HG02970 (cell line): ENCODE results near the gene NDUFB3.

Source experiments
- ATAC-seq: cut with Tn5 transposase; IDR thresholded peaks from one replicate; pipeline ENCODE4 v1.9.1; 2021; ENCODE audit warnings: mild to moderate bottlenecking, moderate library complexity, moderate number of reproducible peaks; ENCODE audit not compliant: unreplicated experiment, low FRiP score

NDUFB3 gene

GRCh38 chr2:201127152-201127511 is 55.3 kb downstream of the NDUFB3 start:
- no peak for ATAC-seq

- no peak for ATAC-seq
Measured at GRCh38 chr2:201127570-201127969, 55.8 kb downstream of the NDUFB3 start.

GRCh38 chr2:201128033-201128432 is 56.2 kb downstream of the NDUFB3 start:
- no peak for ATAC-seq

- ATAC-seq, result no peak
Measured at GRCh38 chr2:201128933-201129505, 57.2 kb downstream of the NDUFB3 start.

GRCh38 chr2:201130524-201131186 is 58.9 kb downstream of the NDUFB3 start:
- no peak for ATAC-seq

GRCh38 chr2:201132518-201132917 is 60.7 kb downstream of the NDUFB3 start:
- no peak for ATAC-seq
